GM12864 (cell line): ENCODE measurements around the gene TYRP1.
A peak's percentile ranks its signal among the peaks of the same experiment; 100 is the strongest.

Experiments
- DNase-seq: peaks from one replicate; pipeline ENCODE4 v3.0.0-alpha.2; 2011; ENCODE audit warnings: low read depth
- H3K4me3 ChIP-seq: 2 replicates; pipeline ENCODE4 v1.5.1; 2011; ENCODE audit warnings: mild to moderate bottlenecking, low read depth, low read length, control low read depth
- CTCF ChIP-seq: IDR thresholded peaks from 2 replicates; pipeline ENCODE4 v1.5.1; 2011; ENCODE audit warnings: low read depth, mild to moderate bottlenecking, moderate library complexity, low read length, control low read depth, inconsistent platforms; ENCODE audit errors: missing control alignments

TYRP1 gene

GRCh38 chr9:12730198-12730597, 37.0 kb downstream of the TYRP1 start:
- no peak overlapping the region for H3K4me3 ChIP-seq
- no peak for DNase-seq
- TF ChIP-seq CTCF = no peak

GRCh38 chr9:12730927-12731326, 37.7 kb downstream of the TYRP1 start:
- no peak overlapping the region for H3K4me3 ChIP-seq

GRCh38 chr9:12732971-12733370, 39.8 kb downstream of the TYRP1 start:
- no peak for DNase-seq
- TF ChIP-seq CTCF = no peak
- no peak overlapping the region for H3K4me3 ChIP-seq

More at GRCh38 chr9:12730927-12731326, 37.7 kb downstream of the TYRP1 start:
- DNase-seq = no peak
- TF ChIP-seq CTCF = no peak

- H3K4me3 ChIP-seq = no peak overlapping the region
- no peak for TF ChIP-seq CTCF
- DNase-seq = peak; percentile 4
Observed at GRCh38 chr9:12735665-12736064, 42.5 kb downstream of the TYRP1 start.

GRCh38 chr9:12737871-12738270, 44.7 kb downstream of the TYRP1 start:
- TF ChIP-seq CTCF = no peak
- DNase-seq = no peak
- no peak overlapping the region for H3K4me3 ChIP-seq

- no peak for DNase-seq
- no peak for TF ChIP-seq CTCF
Observed at GRCh38 chr9:12739014-12739652, 45.9 kb downstream of the TYRP1 start.

GRCh38 chr9:12740845-12741244, 47.7 kb downstream of the TYRP1 start:
- TF ChIP-seq CTCF = no peak
- DNase-seq = no peak
- H3K4me3 ChIP-seq = no peak overlapping the region

More at GRCh38 chr9:12739014-12739652, 45.9 kb downstream of the TYRP1 start:
- H3K4me3 ChIP-seq = no peak overlapping the region
